ENCODE measurements around the gene CPA4. TPM values are rescaled to one million over a fixed set of nuclear protein-coding genes. Genes with fewer than 3 reads are reported as not detected.
A peak's percentile ranks its signal among the peaks of the same experiment; 100 is the strongest.

The CPA4 gene
- total RNA-seq, 2 donors from 2014 or later = not detected

DNA sequence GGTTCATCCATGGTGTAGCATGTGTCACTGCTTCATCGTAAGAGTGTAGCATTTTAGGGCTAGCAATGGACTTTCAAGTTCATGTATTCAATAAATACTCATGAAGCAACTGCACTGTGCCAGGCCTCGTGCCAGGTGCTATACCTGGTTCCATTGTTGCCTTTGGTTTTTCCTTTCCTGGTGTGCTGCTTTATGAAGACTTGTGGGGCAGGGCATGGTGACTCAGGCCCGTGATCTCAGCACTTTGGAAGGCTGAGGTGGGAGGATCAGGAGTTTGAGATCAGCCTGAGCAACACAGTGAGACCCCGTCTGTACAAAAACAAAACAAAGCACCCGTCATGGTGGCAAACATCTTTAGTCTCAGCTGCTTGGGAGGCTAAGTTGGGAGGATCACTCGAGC is 2.2 kb upstream of the CPA4 start:
- no peaks in the 10 kb centered on the region for H3K27me3 ChIP-seq (replicated peaks; ENCODE audit: insufficient read depth)
- ATAC-seq (ENCODE audit: insufficient number of reproducible peaks, low FRiP score, low read depth) (no peak), DNase-seq (ENCODE audit: low spot score) (no peak)
- TF ChIP-seq, protein P1, sequence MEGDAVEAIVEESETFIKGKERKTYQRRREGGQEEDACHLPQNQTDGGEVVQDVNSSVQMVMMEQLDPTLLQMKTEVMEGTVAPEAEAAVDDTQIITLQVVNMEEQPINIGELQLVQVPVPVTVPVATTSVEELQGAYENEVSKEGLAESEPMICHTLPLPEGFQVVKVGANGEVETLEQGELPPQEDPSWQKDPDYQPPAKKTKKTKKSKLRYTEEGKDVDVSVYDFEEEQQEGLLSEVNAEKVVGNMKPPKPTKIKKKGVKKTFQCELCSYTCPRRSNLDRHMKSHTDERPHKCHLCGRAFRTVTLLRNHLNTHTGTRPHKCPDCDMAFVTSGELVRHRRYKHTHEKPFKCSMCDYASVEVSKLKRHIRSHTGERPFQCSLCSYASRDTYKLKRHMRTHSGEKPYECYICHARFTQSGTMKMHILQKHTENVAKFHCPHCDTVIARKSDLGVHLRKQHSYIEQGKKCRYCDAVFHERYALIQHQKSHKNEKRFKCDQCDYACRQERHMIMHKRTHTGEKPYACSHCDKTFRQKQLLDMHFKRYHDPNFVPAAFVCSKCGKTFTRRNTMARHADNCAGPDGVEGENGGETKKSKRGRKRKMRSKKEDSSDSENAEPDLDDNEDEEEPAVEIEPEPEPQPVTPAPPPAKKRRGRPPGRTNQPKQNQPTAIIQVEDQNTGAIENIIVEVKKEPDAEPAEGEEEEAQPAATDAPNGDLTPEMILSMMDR (IDR thresholded peaks at IDR 0.05) = no peak
- H3K9me3 ChIP-seq = no peaks in the 10 kb centered on the region
- H3K4me1 ChIP-seq (ENCODE audit: control insufficient read depth in 1 of 2, low read depth in 2 of 2) = peaks cover 7 to 36% of the 10 kb centered on the region in 2 donors
- H3K36me3 ChIP-seq = no peaks in the 10 kb centered on the region
- H3K27ac ChIP-seq = no peak overlapping the region
- no peak overlapping the region for H3K4me3 ChIP-seq

DNA sequence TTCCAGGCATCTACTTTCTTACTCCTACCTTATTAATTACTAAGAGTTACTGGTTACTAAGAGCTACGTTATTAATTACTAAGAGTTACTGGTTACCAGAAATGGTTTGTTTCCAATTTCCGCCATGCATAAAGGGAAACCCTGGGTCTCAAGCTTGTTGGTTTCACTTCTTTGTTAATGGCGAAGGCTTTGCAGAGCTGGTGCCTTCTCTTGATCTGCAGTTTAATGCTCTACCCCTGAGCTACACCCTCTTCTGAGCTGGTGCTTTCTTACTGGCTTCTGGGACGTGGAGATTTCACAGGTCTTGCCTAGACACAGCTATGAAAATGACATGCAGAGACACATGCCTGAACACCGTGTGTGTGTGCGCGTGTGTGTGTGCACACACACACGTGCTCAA is 560 bp downstream of the CPA4 start:
- TF ChIP-seq, protein P1 (IDR thresholded peaks at IDR 0.05) = no peak
- no peak overlapping the region for H3K4me3 ChIP-seq
- no peaks in the 10 kb centered on the region for H3K27me3 ChIP-seq (replicated peaks; ENCODE audit: insufficient read depth)
- DNase-seq (ENCODE audit: low spot score) (no peak), ATAC-seq (ENCODE audit: insufficient number of reproducible peaks, low FRiP score, low read depth) (no peak)
- no peaks in the 10 kb centered on the region for H3K9me3 ChIP-seq
- H3K36me3 ChIP-seq = no peaks in the 10 kb centered on the region
- peak overlapping the region; percentile 43 to 86 for H3K27ac ChIP-seq
- peaks cover 7 to 36% of the 10 kb centered on the region in 2 donors for H3K4me1 ChIP-seq (ENCODE audit: control insufficient read depth in 1 of 2, low read depth in 2 of 2)

DNA sequence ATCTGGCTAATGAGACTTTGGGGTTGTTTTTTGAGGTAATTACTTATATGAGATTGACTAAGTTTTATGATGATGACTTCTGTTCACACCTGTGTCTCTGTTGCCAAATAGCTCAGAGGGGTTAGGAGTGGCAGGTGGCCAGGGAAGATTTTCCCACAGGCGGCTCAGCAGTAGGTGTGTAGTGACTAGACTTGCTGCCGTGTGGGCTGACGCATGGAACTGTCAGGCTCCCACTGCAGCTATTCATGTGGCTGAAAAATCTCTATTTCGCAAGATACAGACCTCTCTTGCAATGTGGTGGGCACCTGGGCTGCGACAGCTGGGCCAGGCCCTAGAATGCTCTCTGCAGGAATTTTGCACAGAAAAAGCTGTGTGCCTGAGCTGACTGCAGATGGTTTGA is 1.4 kb downstream of the CPA4 start:
- Histone ChIP-seq H3K27ac (no peak overlapping the region), H3K27me3 (replicated peaks; ENCODE audit: insufficient read depth) (no peaks in the 10 kb centered on the region), H3K9me3 (no peaks in the 10 kb centered on the region), H3K4me3 (no peak overlapping the region), H3K4me1 (ENCODE audit: control insufficient read depth in 1 of 2, low read depth in 2 of 2) (peaks cover 7 to 36% of the 10 kb centered on the region in 2 donors), H3K36me3 (no peaks in the 10 kb centered on the region)
- DNase-seq (ENCODE audit: low spot score) (no peak), ATAC-seq (ENCODE audit: insufficient number of reproducible peaks, low FRiP score, low read depth) (no peak)
- TF ChIP-seq, protein P1 (IDR thresholded peaks at IDR 0.05) = no peak

DNA sequence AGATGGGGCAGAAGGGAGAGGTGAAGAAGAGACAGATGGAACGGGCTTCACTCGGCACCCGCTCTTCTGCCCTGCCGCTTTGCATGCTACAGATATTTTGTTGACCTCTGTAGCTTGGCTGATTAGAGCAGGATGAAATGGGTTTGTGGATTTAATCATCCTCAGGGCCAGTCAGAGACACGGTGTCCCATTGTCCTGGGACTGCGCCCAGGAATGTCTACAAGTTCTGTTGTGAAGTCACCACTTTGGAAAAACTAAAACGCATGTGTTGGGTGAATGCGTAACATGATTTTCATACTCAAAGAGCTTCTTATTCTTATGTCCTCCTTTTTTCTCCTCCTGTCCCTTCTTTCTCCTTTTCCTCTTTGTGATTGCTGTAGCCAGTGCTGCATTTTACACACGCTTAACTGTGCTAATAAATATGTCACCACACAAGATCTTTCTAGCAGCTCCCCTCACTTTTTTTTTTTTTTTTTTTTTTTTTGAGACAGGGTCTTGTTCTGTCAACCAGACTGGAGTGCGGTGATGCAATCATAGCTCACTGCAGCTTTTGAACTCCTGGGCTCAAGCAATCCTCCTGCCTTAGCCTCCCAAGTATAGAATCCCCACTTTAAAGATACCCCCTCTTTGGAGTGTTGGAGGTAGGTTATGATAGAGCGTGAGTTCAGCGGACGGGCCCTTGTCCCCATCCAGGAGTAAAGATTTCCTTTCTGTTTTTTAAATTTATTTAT is 3.4 kb downstream of the CPA4 start:
- H3K9me3 ChIP-seq = no peaks in the 10 kb centered on the region
- H3K27me3 ChIP-seq (replicated peaks; ENCODE audit: insufficient read depth) = no peaks in the 10 kb centered on the region
- no peaks in the 10 kb centered on the region for H3K36me3 ChIP-seq
- H3K27ac ChIP-seq = no peak overlapping the region
- ATAC-seq (ENCODE audit: insufficient number of reproducible peaks, low FRiP score, low read depth) = no peak
- DNase-seq (ENCODE audit: low spot score) = no peak
- H3K4me1 ChIP-seq (ENCODE audit: control insufficient read depth in 1 of 2, low read depth in 2 of 2) = peaks cover 7 to 28% of the 10 kb centered on the region in 2 donors
- H3K4me3 ChIP-seq = no peak overlapping the region
- TF ChIP-seq, protein P1 (IDR thresholded peaks at IDR 0.05) = no peak

GRCh38 chr7:130297628-130298543 is 4.9 kb downstream of the CPA4 start:
- DNase-seq (ENCODE audit: low spot score) = no peak
- H3K36me3 ChIP-seq = no peaks in the 10 kb centered on the region
- no peak overlapping the region for H3K27ac ChIP-seq
- H3K4me1 ChIP-seq (ENCODE audit: control insufficient read depth in 1 of 2, low read depth in 2 of 2) = peaks cover 7 to 16% of the 10 kb centered on the region in 2 donors
- no peak overlapping the region for H3K4me3 ChIP-seq
- no peak for ATAC-seq (ENCODE audit: insufficient number of reproducible peaks, low FRiP score, low read depth)
- TF ChIP-seq, protein P1 (IDR thresholded peaks at IDR 0.05) = no peak
- no peaks in the 10 kb centered on the region for H3K9me3 ChIP-seq
- H3K27me3 ChIP-seq (replicated peaks; ENCODE audit: insufficient read depth) = no peaks in the 10 kb centered on the region
